Trophoblast cell (in vitro differentiated cells and primary cell): Measurements from ENCODE around the gene C1orf210.

ENCODE experiments used
- DNase-seq, 2 donors: peaks; one replicate each; pipeline ENCODE4 v3.0.0-alpha.2; 2016
- H2AFZ ChIP-seq: 2 replicates; pipeline ENCODE4 v1.6.1; 2013; ENCODE audit warnings: low read length, moderate library complexity, mild to moderate bottlenecking; ENCODE audit not compliant: insufficient read depth, poor library complexity
- H2AK5ac ChIP-seq: 2 replicates; pipeline ENCODE4 v1.6.1; 2013; ENCODE audit warnings: mild to moderate bottlenecking, low read length
- H2BK120ac ChIP-seq: 2 replicates; pipeline ENCODE4 v1.6.1; 2013; ENCODE audit warnings: low read length, mild to moderate bottlenecking, moderate library complexity; ENCODE audit not compliant: insufficient read depth, poor library complexity
- H2BK12ac ChIP-seq: 2 replicates; pipeline ENCODE4 v1.6.1; 2013; ENCODE audit warnings: mild to moderate bottlenecking, low read length, moderate library complexity
- H2BK5ac ChIP-seq: 2 replicates; pipeline ENCODE4 v1.6.1; 2013; ENCODE audit warnings: low read length, low read depth, moderate library complexity, mild to moderate bottlenecking; ENCODE audit not compliant: poor library complexity
- H3K14ac ChIP-seq: 2 replicates; pipeline ENCODE4 v1.6.1; 2013; ENCODE audit warnings: mild to moderate bottlenecking, low read length
- H3K18ac ChIP-seq: 2 replicates; pipeline ENCODE4 v1.6.1; 2013; ENCODE audit warnings: mild to moderate bottlenecking, low read length
- H3K23ac ChIP-seq: 2 replicates; pipeline ENCODE4 v1.6.1; 2013; ENCODE audit warnings: low read length
- H3K27ac ChIP-seq: 2 replicates; pipeline ENCODE4 v1.5.1; 2013; ENCODE audit warnings: low read depth, mild to moderate bottlenecking, inconsistent platforms, low read length, moderate library complexity
- H3K27me3 ChIP-seq: 2 replicates; pipeline ENCODE4 v1.6.1; 2013; ENCODE audit warnings: inconsistent platforms, mild to moderate bottlenecking, low read length, moderate library complexity; ENCODE audit not compliant: insufficient read depth
- H3K36me3 ChIP-seq, 2 experiments: 1 replicate in 1 of 2; 2 replicates in 1 of 2; pipeline ENCODE4 v1.6.1; 2013; ENCODE audit warnings: low read length in 2 of 2, mild to moderate bottlenecking in 2 of 2, moderate library complexity in 1 of 2; ENCODE audit not compliant: insufficient read depth in 2 of 2, control insufficient read depth in 1 of 2
- H3K4ac ChIP-seq: 2 replicates; pipeline ENCODE4 v1.6.1; 2013; ENCODE audit warnings: low read depth, mild to moderate bottlenecking, low read length, moderate library complexity
- H3K4me1 ChIP-seq, 2 experiments: 1 replicate in 1 of 2; 2 replicates in 1 of 2; pipeline ENCODE4 v1.6.1; 2013; ENCODE audit warnings: low read length in 2 of 2, mild to moderate bottlenecking in 2 of 2, moderate library complexity in 1 of 2; ENCODE audit not compliant: insufficient read depth in 2 of 2, control insufficient read depth in 1 of 2
- H3K4me2 ChIP-seq: 2 replicates; pipeline ENCODE4 v1.6.1; 2013; ENCODE audit warnings: inconsistent platforms, mild to moderate bottlenecking, low read length, moderate library complexity
- H3K4me3 ChIP-seq: 2 replicates; pipeline ENCODE4 v1.5.1; 2013; ENCODE audit warnings: mild to moderate bottlenecking, low read depth, low read length, inconsistent platforms
- H3K79me1 ChIP-seq: one replicate; pipeline ENCODE4 v1.6.1; 2013; ENCODE audit warnings: low read length
- H3K79me2 ChIP-seq: 2 replicates; pipeline ENCODE4 v1.6.1; 2013; ENCODE audit warnings: low read length, mild to moderate bottlenecking; ENCODE audit not compliant: control insufficient read depth, insufficient read depth, poor library complexity
- H3K9ac ChIP-seq: 2 replicates; pipeline ENCODE4 v1.6.1; 2013; ENCODE audit warnings: mild to moderate bottlenecking, low read length
- H3K9me3 ChIP-seq: 2 replicates; pipeline ENCODE4 v1.6.1; 2013; ENCODE audit warnings: low read depth, mild to moderate bottlenecking, control low read depth, inconsistent platforms, low read length; ENCODE audit not compliant: insufficient read depth
- H4K12ac ChIP-seq: 2 replicates; pipeline ENCODE4 v1.6.1; 2013; ENCODE audit warnings: low read depth, mild to moderate bottlenecking, low read length, moderate library complexity
- H4K8ac ChIP-seq: 2 replicates; pipeline ENCODE4 v1.6.1; 2013; ENCODE audit warnings: low read depth, mild to moderate bottlenecking, low read length, moderate library complexity
- H4K91ac ChIP-seq: one replicate; pipeline ENCODE4 v1.6.1; 2013; ENCODE audit warnings: low read depth, mild to moderate bottlenecking, low read length, moderate library complexity
- WGBS: extraction: QIAGEN DNeasy Blood & Tissue Kit; methylation state at CpG from one replicate; pipeline ENCODE4 v1.1.7; 2013; ENCODE audit warnings: missing lambda C conversion rate; ENCODE audit not compliant: insufficient read length, insufficient coverage; ENCODE audit errors: extremely low coverage; 5-methylcytosine and 5-hydroxymethylcytosine counted together

C1orf210 gene

GRCh38 chr1:43314233-43314632 lies 28.9 kb upstream of the C1orf210 start:
- H3K23ac ChIP-seq = no peak overlapping the region
- no peak overlapping the region for H4K12ac ChIP-seq
- no peak overlapping the region for H3K4me3 ChIP-seq
- H3K9me3 ChIP-seq = peaks cover under 1% of the 10 kb centered on the region
- no peak overlapping the region for H2AK5ac ChIP-seq
- H3K4me2 ChIP-seq = no peak overlapping the region
- no peak for DNase-seq
- H3K27me3 ChIP-seq = no peaks in the 10 kb centered on the region
- no peak overlapping the region for H2BK12ac ChIP-seq
- no peak overlapping the region for H3K27ac ChIP-seq
- no peak overlapping the region for H4K91ac ChIP-seq
- no peak overlapping the region for H3K18ac ChIP-seq
- WGBS = no CpG with 5 or more reads among the region's 5 CpGs
- H2BK5ac ChIP-seq = no peak overlapping the region
- H3K4ac ChIP-seq = no peak overlapping the region
- H2AFZ ChIP-seq = no peak overlapping the region
- no peaks in the 10 kb centered on the region for H3K79me2 ChIP-seq
- no peak overlapping the region for H3K9ac ChIP-seq
- H2BK120ac ChIP-seq = no peak overlapping the region
- no peak overlapping the region for H3K14ac ChIP-seq
- no peaks in the 10 kb centered on the region for H3K36me3 ChIP-seq
- H3K79me1 ChIP-seq = no peaks in the 10 kb centered on the region
- no peak overlapping the region for H4K8ac ChIP-seq
- H3K4me1 ChIP-seq = no peaks in the 10 kb centered on the region

- Histone ChIP-seq H3K9ac (no peak overlapping the region), H2AFZ (no peak overlapping the region), H3K27ac (no peak overlapping the region), H2BK120ac (no peak overlapping the region), H3K4me2 (no peak overlapping the region), H3K79me1 (no peaks in the 10 kb centered on the region), H3K14ac (no peak overlapping the region), H2AK5ac (no peak overlapping the region), H4K8ac (no peak overlapping the region), H3K4ac (no peak overlapping the region), H3K4me1 (no peaks in the 10 kb centered on the region), H2BK5ac (no peak overlapping the region), H3K18ac (no peak overlapping the region), H4K91ac (no peak overlapping the region), H2BK12ac (no peak overlapping the region), H3K4me3 (no peak overlapping the region), H3K27me3 (no peaks in the 10 kb centered on the region), H3K23ac (no peak overlapping the region), H3K36me3 (no peaks in the 10 kb centered on the region), H4K12ac (no peak overlapping the region), H3K79me2 (no peaks in the 10 kb centered on the region), H3K9me3 (peaks cover 2% of the 10 kb centered on the region)
- peak; percentile 22 to 68 for DNase-seq
- WGBS = no CpG with 5 or more reads among the region's 10 CpGs
These were observed 28.4 kb upstream of the C1orf210 start for GRCh38 chr1:43313771-43314170.

GRCh38 chr1:43312663-43313515 lies 27.5 kb upstream of the C1orf210 start:
- Histone ChIP-seq H3K27ac (no peak overlapping the region), H2AFZ (no peak overlapping the region), H2AK5ac (no peak overlapping the region), H3K79me2 (no peaks in the 10 kb centered on the region), H2BK12ac (no peak overlapping the region), H2BK5ac (no peak overlapping the region), H3K79me1 (no peaks in the 10 kb centered on the region), H3K14ac (no peak overlapping the region), H3K9ac (no peak overlapping the region), H3K9me3 (peaks cover 2% of the 10 kb centered on the region), H3K18ac (no peak overlapping the region), H4K12ac (no peak overlapping the region), H2BK120ac (no peak overlapping the region), H3K4ac (no peak overlapping the region), H3K4me1 (no peaks in the 10 kb centered on the region), H3K36me3 (no peaks in the 10 kb centered on the region), H3K27me3 (no peaks in the 10 kb centered on the region), H3K23ac (no peak overlapping the region), H3K4me3 (no peak overlapping the region), H4K8ac (no peak overlapping the region), H4K91ac (no peak overlapping the region), H3K4me2 (no peak overlapping the region)
- WGBS = no CpG with 5 or more reads among the region's 24 CpGs
- DNase-seq = no peak

- no peak overlapping the region for H2AK5ac ChIP-seq
- H3K23ac ChIP-seq = no peak overlapping the region
- H3K36me3 ChIP-seq = no peaks in the 10 kb centered on the region
- H3K4me2 ChIP-seq = no peak overlapping the region
- H3K79me2 ChIP-seq = no peaks in the 10 kb centered on the region
- H3K14ac ChIP-seq = no peak overlapping the region
- H3K27me3 ChIP-seq = no peaks in the 10 kb centered on the region
- no peaks in the 10 kb centered on the region for H3K79me1 ChIP-seq
- H3K27ac ChIP-seq = no peak overlapping the region
- no peak overlapping the region for H3K9ac ChIP-seq
- no peaks in the 10 kb centered on the region for H3K4me1 ChIP-seq
- no peak overlapping the region for H3K18ac ChIP-seq
- H4K8ac ChIP-seq = no peak overlapping the region
- no peak overlapping the region for H2BK5ac ChIP-seq
- H4K91ac ChIP-seq = no peak overlapping the region
- H3K4me3 ChIP-seq = no peak overlapping the region
- no peak overlapping the region for H3K4ac ChIP-seq
- DNase-seq = no peak
- no peak overlapping the region for H2BK120ac ChIP-seq
- H2BK12ac ChIP-seq = no peak overlapping the region
- no CpG with 5 or more reads among the region's 19 CpGs for WGBS
- H2AFZ ChIP-seq = no peak overlapping the region
- H3K9me3 ChIP-seq = peaks cover 2% of the 10 kb centered on the region
- H4K12ac ChIP-seq = no peak overlapping the region
These were observed 26.8 kb upstream of the C1orf210 start for GRCh38 chr1:43312212-43312623.
